Liver (tissue), 9 donors: Measurements from ENCODE around the gene CD274. TPM values are rescaled to one million over a fixed set of nuclear protein-coding genes. Genes with fewer than 3 reads are reported as not detected.
"Not testable (repeated sequence)": the region's sequence is repeated elsewhere in the genome, so short reads cannot be mapped to it uniquely, and the experiment has no call there.

ENCODE experiments used
- DNase-seq: peaks from one replicate; pipeline ENCODE4 v3.0.0-alpha.2; 2017; ENCODE audit warnings: low spot score
- H3K27ac ChIP-seq, 2 donors: one replicate each; pipeline ENCODE4 v1.7.0; 2013; ENCODE audit warnings: inconsistent platforms in 2 of 2, low read length in 2 of 2, control low read depth in 1 of 2, low read depth in 1 of 2, mild to moderate bottlenecking in 1 of 2
- H3K27me3 ChIP-seq, 4 donors: one replicate each; pipeline versions ENCODE4 v1.6.1 to v1.7.0; 2013; ENCODE audit warnings: low read length in 3 of 4, inconsistent platforms in 1 of 4, mild to moderate bottlenecking in 1 of 4, moderate library complexity in 1 of 4; ENCODE audit not compliant: control insufficient read depth in 4 of 4, insufficient read depth in 4 of 4
- H3K36me3 ChIP-seq, 4 donors: one replicate each; pipeline versions ENCODE4 v1.6.1 to v1.7.0; 2013; ENCODE audit warnings: low read length in 3 of 4, mild to moderate bottlenecking in 3 of 4, low read depth in 1 of 4, moderate library complexity in 1 of 4; ENCODE audit not compliant: control insufficient read depth in 4 of 4, insufficient read depth in 3 of 4
- H3K4me1 ChIP-seq, 4 donors: one replicate each; pipeline versions ENCODE4 v1.6.1 to v1.7.0; 2013; ENCODE audit warnings: low read length in 3 of 4, mild to moderate bottlenecking in 3 of 4, moderate library complexity in 1 of 4; ENCODE audit not compliant: control insufficient read depth in 4 of 4, insufficient read depth in 4 of 4
- H3K4me3 ChIP-seq, 3 donors: one replicate each; pipeline versions ENCODE4 v1.6.1 to v1.7.0; 2013; ENCODE audit warnings: low read length in 3 of 3, control low read depth in 1 of 3, low read depth in 1 of 3, mild to moderate bottlenecking in 1 of 3
- H3K9ac ChIP-seq, 2 donors: one replicate each; pipeline ENCODE4 v1.7.0; 2013; ENCODE audit warnings: low read length in 2 of 2, mild to moderate bottlenecking in 2 of 2, moderate library complexity in 2 of 2, control low read depth in 1 of 2, low read depth in 1 of 2
- H3K9me3 ChIP-seq, 4 donors: one replicate each; pipeline versions ENCODE4 v1.6.1 to v1.7.0; 2013; ENCODE audit warnings: low read length in 3 of 4; ENCODE audit not compliant: control insufficient read depth in 4 of 4
- ATF3 ChIP-seq: IDR thresholded peaks from 2 replicates; pipeline ENCODE4 v1.6.1; 2016; ENCODE audit warnings: antibody characterized with exemption
- GABPA ChIP-seq, 2 donors: IDR thresholded peaks in 1 of 2; conservative IDR thresholded peaks in 1 of 2; 2 replicates each; pipeline ENCODE4 v1.6.1; 2016; ENCODE audit warnings: antibody characterized with exemption in 2 of 2, mild to moderate bottlenecking in 1 of 2, moderate library complexity in 1 of 2
- HNF4A ChIP-seq, 2 donors: conservative IDR thresholded peaks; 2 replicates each; pipeline ENCODE4 v1.6.1; 2016; ENCODE audit warnings: antibody characterized with exemption in 2 of 2, mild to moderate bottlenecking in 2 of 2
- HNF4G ChIP-seq: IDR thresholded peaks from 2 replicates; pipeline ENCODE4 v1.6.1; 2016; ENCODE audit warnings: antibody characterized with exemption
- JUND ChIP-seq, 2 donors: IDR thresholded peaks; 2 replicates each; pipeline ENCODE4 v1.6.1; 2016; ENCODE audit warnings: antibody characterized with exemption in 2 of 2
- NR2F2 ChIP-seq: IDR thresholded peaks from 2 replicates; pipeline ENCODE4 v1.6.1; 2016; ENCODE audit warnings: antibody characterized with exemption
- REST ChIP-seq: IDR thresholded peaks from 2 replicates; pipeline ENCODE4 v1.6.1; 2016; ENCODE audit warnings: antibody characterized with exemption, mild to moderate bottlenecking
- SP1 ChIP-seq: IDR thresholded peaks from 2 replicates; pipeline ENCODE4 v1.6.1; 2018; ENCODE audit warnings: antibody characterized with exemption, mild to moderate bottlenecking
- TAF1 ChIP-seq: conservative IDR thresholded peaks from 2 replicates; pipeline ENCODE4 v1.6.1; 2016; ENCODE audit warnings: antibody characterized with exemption, mild to moderate bottlenecking
- WGBS: extraction: QIAGEN DNeasy Blood & Tissue Kit; methylation state at CpG from one replicate; pipeline ENCODE4 v1.1.7; 2013; 5-methylcytosine and 5-hydroxymethylcytosine counted together
- polyA plus RNA-seq, 2 donors: library from polyadenylated mRNA; stranded (reverse) in 1 of 2; unstranded in 1 of 2; fragments of 200-250 nt in 1 of 2; fragments of >200 nt in 1 of 2; fragmentation: Nextera tagmentation in 1 of 2; extraction: Ambion mirVana in 1 of 2; gene quantifications; one replicate each; pipeline versions ENCODE4 v1.2.1 to v1.2.3, GENCODE V29; 2013 to 2015
- total RNA-seq, 2 donors: library from RNA; depleted of rRNA; stranded (reverse); fragments of >200 nt; gene quantifications; one replicate each; pipeline ENCODE4 v1.2.3, GENCODE V29; 2014
- TF ChIP-seq, protein P1 (sequence below): IDR thresholded peaks from 2 replicates; pipeline ENCODE4 v1.6.1; 2016; ENCODE audit warnings: antibody characterized with exemption
- TF ChIP-seq, protein P2 (sequence below): fragments of 150-350 bp; IDR thresholded peaks from 2 replicates; pipeline ENCODE4 v1.5.1; 2017; ENCODE audit warnings: improper control_type of control experiment, low read depth, low read length; ENCODE audit not compliant: missing input control
- donor health status: healthy.
- donor health status: healthy.
- donor health status: healthy.
- donor health status: healthy.
- donor health status: healthy.

Gene CD274
- total and polyA plus RNA-seq, 4 donors: 1.0 to 3.1 (median 1.9) TPM

- TF ChIP-seq REST (no peak), SP1 (no peak), TAF1 (no peak), HNF4A (conservative IDR thresholded peaks at IDR 0.05) (no peak)
These were observed 9.0 kb downstream of the CD274 start (continued) for GRCh38 chr9:5459289-5459829.

DNA sequence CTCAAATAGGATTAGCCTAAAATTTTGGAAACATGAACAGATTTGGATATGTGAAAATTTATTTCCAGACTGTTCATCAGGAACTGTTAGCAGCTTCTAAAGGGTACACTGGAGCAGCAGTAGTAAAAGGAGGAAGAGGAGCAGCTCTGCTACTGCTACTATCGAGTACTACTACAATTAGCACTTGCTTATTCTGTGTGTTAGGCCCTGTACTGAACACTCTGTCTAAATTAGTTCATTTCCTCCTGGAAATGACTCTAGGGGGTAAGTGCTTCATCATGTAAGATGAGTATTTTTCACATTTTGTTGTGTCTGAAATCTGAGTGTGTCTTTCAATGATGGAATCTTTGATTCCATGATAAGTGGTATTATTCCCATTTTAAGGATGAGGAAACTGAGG, 9.8 kb downstream of the CD274 start:
- H3K9me3 ChIP-seq: no peaks in the 10 kb centered on the region
- TF ChIP-seq HNF4G (no peak), HNF4A (conservative IDR thresholded peaks at IDR 0.05) (no peak), REST (no peak), ATF3 (no peak), NR2F2 (no peak), SP1 (no peak), JUND (IDR thresholded peaks at IDR 0.05) (no peak), GABPA (IDR thresholded peaks at IDR 0.05 in 1 of 2, conservative IDR thresholded peaks at IDR 0.05 in 1 of 2) (no peak)
- TF ChIP-seq, protein P1, sequence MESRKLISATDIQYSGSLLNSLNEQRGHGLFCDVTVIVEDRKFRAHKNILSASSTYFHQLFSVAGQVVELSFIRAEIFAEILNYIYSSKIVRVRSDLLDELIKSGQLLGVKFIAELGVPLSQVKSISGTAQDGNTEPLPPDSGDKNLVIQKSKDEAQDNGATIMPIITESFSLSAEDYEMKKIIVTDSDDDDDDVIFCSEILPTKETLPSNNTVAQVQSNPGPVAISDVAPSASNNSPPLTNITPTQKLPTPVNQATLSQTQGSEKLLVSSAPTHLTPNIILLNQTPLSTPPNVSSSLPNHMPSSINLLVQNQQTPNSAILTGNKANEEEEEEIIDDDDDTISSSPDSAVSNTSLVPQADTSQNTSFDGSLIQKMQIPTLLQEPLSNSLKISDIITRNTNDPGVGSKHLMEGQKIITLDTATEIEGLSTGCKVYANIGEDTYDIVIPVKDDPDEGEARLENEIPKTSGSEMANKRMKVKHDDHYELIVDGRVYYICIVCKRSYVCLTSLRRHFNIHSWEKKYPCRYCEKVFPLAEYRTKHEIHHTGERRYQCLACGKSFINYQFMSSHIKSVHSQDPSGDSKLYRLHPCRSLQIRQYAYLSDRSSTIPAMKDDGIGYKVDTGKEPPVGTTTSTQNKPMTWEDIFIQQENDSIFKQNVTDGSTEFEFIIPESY: no peak
- TF ChIP-seq, protein P2, sequence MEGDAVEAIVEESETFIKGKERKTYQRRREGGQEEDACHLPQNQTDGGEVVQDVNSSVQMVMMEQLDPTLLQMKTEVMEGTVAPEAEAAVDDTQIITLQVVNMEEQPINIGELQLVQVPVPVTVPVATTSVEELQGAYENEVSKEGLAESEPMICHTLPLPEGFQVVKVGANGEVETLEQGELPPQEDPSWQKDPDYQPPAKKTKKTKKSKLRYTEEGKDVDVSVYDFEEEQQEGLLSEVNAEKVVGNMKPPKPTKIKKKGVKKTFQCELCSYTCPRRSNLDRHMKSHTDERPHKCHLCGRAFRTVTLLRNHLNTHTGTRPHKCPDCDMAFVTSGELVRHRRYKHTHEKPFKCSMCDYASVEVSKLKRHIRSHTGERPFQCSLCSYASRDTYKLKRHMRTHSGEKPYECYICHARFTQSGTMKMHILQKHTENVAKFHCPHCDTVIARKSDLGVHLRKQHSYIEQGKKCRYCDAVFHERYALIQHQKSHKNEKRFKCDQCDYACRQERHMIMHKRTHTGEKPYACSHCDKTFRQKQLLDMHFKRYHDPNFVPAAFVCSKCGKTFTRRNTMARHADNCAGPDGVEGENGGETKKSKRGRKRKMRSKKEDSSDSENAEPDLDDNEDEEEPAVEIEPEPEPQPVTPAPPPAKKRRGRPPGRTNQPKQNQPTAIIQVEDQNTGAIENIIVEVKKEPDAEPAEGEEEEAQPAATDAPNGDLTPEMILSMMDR: no peak
- H3K9ac ChIP-seq: no peak overlapping the region
- no peak for DNase-seq
- no peak overlapping the region for H3K4me3 ChIP-seq
- no peaks in the 10 kb centered on the region for H3K27me3 ChIP-seq
- H3K4me1 ChIP-seq: no peaks in the 10 kb centered on the region
- WGBS: 80% methylated on average over 1 of the region's 1 CpG
- H3K36me3 ChIP-seq: peaks cover 0 to 13% (median 5%) of the 10 kb centered on the region in 4 donors
- no peak overlapping the region for H3K27ac ChIP-seq

- H3K27me3 ChIP-seq, H3K4me3 ChIP-seq, DNase-seq, H3K27ac ChIP-seq, H3K4me1 ChIP-seq, H3K9me3 ChIP-seq, H3K9ac ChIP-seq: not testable (repeated sequence)
- 87% methylated on average over 4 of the region's 4 CpGs for WGBS
- H3K36me3 ChIP-seq: peaks cover 0 to 22% (median 8%) of the 10 kb centered on the region in 4 donors
These were observed 14.5 kb downstream of the CD274 start for GRCh38 chr9:5464831-5465330.
